GM23338 (cell line): ENCODE measurements around the gene NRIP3. TPM values are rescaled to one million over a fixed set of nuclear protein-coding genes. Genes with fewer than 3 reads are reported as not detected.

Source experiments
- ATAC-seq: fragments of 200-7000 bp; cut with Tn5 transposase; 3 replicates; pipeline ENCODE4 v1.9.1; 2020
- DNase-seq: peaks from one replicate; pipeline ENCODE4 v3.0.0-alpha.2; 2015; ENCODE audit warnings: low spot score
- H2AFZ ChIP-seq: fragments of 200-600 bp; sonication (generic); 2 replicates; pipeline ENCODE4 v1.8.0; 2016; ENCODE audit warnings: antibody characterized with exemption, mild to moderate bottlenecking, moderate library complexity
- H3F3A ChIP-seq: fragments of 200-600 bp; sonication (generic); replicated peaks from 2 replicates; pipeline ENCODE4 v1.8.0; 2017; ENCODE audit warnings: antibody characterized with exemption, mixed run types, low read depth
- H3K27ac ChIP-seq: fragments of 200-600 bp; sonication (generic); 2 replicates; pipeline ENCODE4 v1.6.1; 2016; ENCODE audit warnings: low read depth
- H3K27me3 ChIP-seq: fragments of 200-600 bp; sonication (generic); 2 replicates; pipeline ENCODE4 v1.8.0; 2016; ENCODE audit warnings: mild to moderate bottlenecking, mixed run types, moderate library complexity; ENCODE audit not compliant: insufficient read depth
- H3K36me3 ChIP-seq: fragments of 200-600 bp; sonication (generic); 2 replicates; pipeline ENCODE4 v1.8.0; 2016; ENCODE audit warnings: mild to moderate bottlenecking; ENCODE audit not compliant: insufficient read depth
- H3K4me1 ChIP-seq: fragments of 200-600 bp; sonication (generic); 2 replicates; pipeline ENCODE4 v1.8.0; 2016; ENCODE audit warnings: mild to moderate bottlenecking, moderate library complexity; ENCODE audit not compliant: insufficient read depth
- H3K4me2 ChIP-seq: fragments of 200-600 bp; sonication (generic); 2 replicates; pipeline ENCODE4 v1.7.1; 2017; ENCODE audit warnings: mixed run types
- H3K4me3 ChIP-seq: fragments of 200-600 bp; sonication (generic); 2 replicates; pipeline ENCODE4 v1.6.1; 2016; ENCODE audit warnings: mixed run types
- H3K79me2 ChIP-seq: fragments of 200-600 bp; sonication (generic); replicated peaks from 2 replicates; pipeline ENCODE4 v1.8.0; 2017; ENCODE audit warnings: mild to moderate bottlenecking; ENCODE audit not compliant: insufficient read depth
- H3K9me2 ChIP-seq: fragments of 200-600 bp; sonication (generic); 2 replicates; pipeline ENCODE4 v1.8.0; 2017; ENCODE audit not compliant: insufficient read depth
- H4K20me1 ChIP-seq: fragments of 200-600 bp; sonication (generic); replicated peaks from 2 replicates; pipeline ENCODE4 v1.8.0; 2017; ENCODE audit warnings: mild to moderate bottlenecking; ENCODE audit not compliant: insufficient read depth
- H3K27ac Mint-ChIP-seq: 2 replicates; pipeline ENCODE4 v1.8.0; 2020; ENCODE audit warnings: inconsistent platforms, mild to moderate bottlenecking, moderate library complexity, mixed read lengths
- H3K27me3 Mint-ChIP-seq: 3 replicates; pipeline ENCODE4 v1.8.0; 2022; ENCODE audit warnings: low read depth, mild to moderate bottlenecking, moderate library complexity, mixed read lengths, inconsistent platforms; ENCODE audit not compliant: insufficient read depth, poor library complexity
- H3K36me3 Mint-ChIP-seq: 3 replicates; pipeline ENCODE4 v1.8.0; 2021; ENCODE audit warnings: low read depth, mild to moderate bottlenecking, inconsistent platforms, moderate library complexity, mixed read lengths
- H3K4me1 Mint-ChIP-seq: 3 replicates; pipeline ENCODE4 v1.8.0; 2020; ENCODE audit warnings: mild to moderate bottlenecking, inconsistent platforms, mixed read lengths
- H3K4me3 Mint-ChIP-seq: 3 replicates; pipeline ENCODE4 v1.8.0; 2021; ENCODE audit warnings: moderate library complexity, mild to moderate bottlenecking, inconsistent platforms, mixed read lengths
- H3K9me3 Mint-ChIP-seq: 3 replicates; pipeline ENCODE4 v1.8.0; 2020; ENCODE audit warnings: moderate library complexity, mild to moderate bottlenecking, inconsistent platforms, mixed read lengths
- ETS1 ChIP-seq: IDR thresholded peaks from 2 replicates; pipeline ENCODE4 v1.6.1; 2016; ENCODE audit warnings: antibody characterized with exemption
- EZH2phosphoT487 ChIP-seq: fragments of 200-600 bp; sonication (generic); IDR thresholded peaks from one replicate; pipeline ENCODE4 v1.8.1; 2018; ENCODE audit warnings: antibody characterized with exemption; ENCODE audit not compliant: unreplicated experiment
- JUNB ChIP-seq: IDR thresholded peaks from one replicate; pipeline ENCODE4 v1.6.1; 2016; ENCODE audit warnings: antibody characterized with exemption; ENCODE audit not compliant: unreplicated experiment
- NANOG ChIP-seq: IDR thresholded peaks from 2 replicates; pipeline ENCODE4 v1.6.1; 2016; ENCODE audit warnings: antibody characterized with exemption, borderline replicate concordance
- POLR2AphosphoS5 ChIP-seq: IDR thresholded peaks from 2 replicates; pipeline ENCODE4 v1.6.1; 2016; ENCODE audit warnings: antibody characterized with exemption, low read depth
- ZNF462 ChIP-seq: fragments of 250-450 bp; sonication (Bioruptor Pico); IDR thresholded peaks from 2 replicates; pipeline ENCODE4 v1.5.0; 2020; ENCODE audit warnings: mild to moderate bottlenecking, moderate library complexity
- polyA plus RNA-seq: library from polyadenylated mRNA; unstranded; fragments of >200 nt; fragmentation: Nextera tagmentation; extraction: Ambion mirVana; gene quantifications from 2 replicates; pipeline ENCODE4 v1.2.1, GENCODE V29; 2016
- total RNA-seq: library from RNA; depleted of rRNA; stranded (reverse); fragments of >200 nt; shearing (Covaris generic); gene quantifications from 2 replicates; pipeline ENCODE4 v1.2.3, GENCODE V29; 2014

The NRIP3 gene
- total and polyA plus RNA-seq, 2 experiments from 2014 or later = 3.0 to 7.9 TPM

GRCh38 chr11:8997451-8997850 lies 6.3 kb downstream of the NRIP3 start:
- no peak overlapping the region for H2AFZ ChIP-seq
- Mint-ChIP-seq H3K36me3 (no peaks in the 10 kb centered on the region), H3K9me3 (no peaks in the 10 kb centered on the region), H3K27ac (no peak overlapping the region), H3K27me3 (peaks cover 7% of the 10 kb centered on the region), H3K4me3 (no peak overlapping the region), H3K4me1 (peaks cover 2% of the 10 kb centered on the region; the same call in 1 of the 3 replicates)
- H4K20me1 ChIP-seq = peaks cover 4% of the 10 kb centered on the region; the same call in 1 of the 2 replicates
- no peak overlapping the region for H3K27ac ChIP-seq
- H3K4me2 ChIP-seq = no peak overlapping the region
- DNase-seq = no peak
- no peaks in the 10 kb centered on the region for H3F3A ChIP-seq
- no peaks in the 10 kb centered on the region; the same call in 1 of the 2 replicates for H3K79me2 ChIP-seq
- TF ChIP-seq ZNF462 (no peak), EZH2phosphoT487 (no peak), NANOG (no peak), POLR2AphosphoS5 (no peak), ETS1 (no peak), JUNB (no peak)
- no peaks in the 10 kb centered on the region for H3K36me3 ChIP-seq
- H3K27me3 ChIP-seq = peaks cover 17% of the 10 kb centered on the region
- no peaks in the 10 kb centered on the region for H3K9me2 ChIP-seq
- ATAC-seq = no peak
- H3K4me3 ChIP-seq = no peak overlapping the region
- no peaks in the 10 kb centered on the region for H3K4me1 ChIP-seq
